Ishikawa (cell line): ENCODE results near the gene SLC6A3.

Source experiments
- CEBPB ChIP-seq: IDR thresholded peaks from 2 replicates; pipeline ENCODE4 v1.6.1; 2012
- CREB1 ChIP-seq: IDR thresholded peaks from 2 replicates; pipeline ENCODE4 v1.6.1; 2012; ENCODE audit warnings: low read depth
- EGR1 ChIP-seq: IDR thresholded peaks from 2 replicates; pipeline ENCODE4 v1.6.1; 2012
- EP300 ChIP-seq: IDR thresholded peaks from 2 replicates; pipeline ENCODE4 v1.6.1; 2012; ENCODE audit warnings: borderline replicate concordance
- FOXM1 ChIP-seq: IDR thresholded peaks from 2 replicates; pipeline ENCODE4 v1.6.1; 2012; ENCODE audit warnings: low read depth, borderline replicate concordance
- NFIC ChIP-seq: IDR thresholded peaks from 2 replicates; pipeline ENCODE4 v1.6.1; 2012
- RAD21 ChIP-seq: IDR thresholded peaks from 2 replicates; pipeline ENCODE4 v1.6.1; 2012; ENCODE audit warnings: low read depth
- REST ChIP-seq: IDR thresholded peaks from 2 replicates; pipeline ENCODE4 v1.6.1; 2012; ENCODE audit warnings: low read depth, mild to moderate bottlenecking
- TAF1 ChIP-seq: IDR thresholded peaks from 2 replicates; pipeline ENCODE4 v1.6.1; 2012; ENCODE audit warnings: low read depth, mild to moderate bottlenecking
- TCF12 ChIP-seq: IDR thresholded peaks from 2 replicates; pipeline ENCODE4 v1.6.1; 2012; ENCODE audit warnings: low read depth
- TEAD4 ChIP-seq: IDR thresholded peaks from 2 replicates; pipeline ENCODE4 v1.6.1; 2012
- USF1 ChIP-seq: IDR thresholded peaks from 2 replicates; pipeline ENCODE4 v1.6.1; 2012
- YY1 ChIP-seq: IDR thresholded peaks from 2 replicates; pipeline ENCODE4 v1.6.1; 2012; ENCODE audit warnings: low read depth
- ZBTB7A ChIP-seq: IDR thresholded peaks from 2 replicates; pipeline ENCODE4 v1.6.1; 2012; ENCODE audit warnings: low read depth
- TF ChIP-seq, protein P1 (sequence below): IDR thresholded peaks from 2 replicates; pipeline ENCODE4 v1.6.1; 2012

The SLC6A3 gene

GRCh38 chr5:1438871-1439270 lies 6.4 kb downstream of the SLC6A3 start:
- TF ChIP-seq RAD21: no peak
- TF ChIP-seq CEBPB: no peak
- TF ChIP-seq EP300: no peak
- no peak for TF ChIP-seq NFIC
- TF ChIP-seq CREB1: no peak
- TF ChIP-seq TAF1: no peak
- no peak for TF ChIP-seq EGR1
- no peak for TF ChIP-seq ZBTB7A
- TF ChIP-seq YY1: no peak
- TF ChIP-seq TEAD4: no peak
- TF ChIP-seq USF1: no peak
- TF ChIP-seq FOXM1: no peak
- no peak for TF ChIP-seq REST
- TF ChIP-seq TCF12: no peak
- TF ChIP-seq, protein P1, sequence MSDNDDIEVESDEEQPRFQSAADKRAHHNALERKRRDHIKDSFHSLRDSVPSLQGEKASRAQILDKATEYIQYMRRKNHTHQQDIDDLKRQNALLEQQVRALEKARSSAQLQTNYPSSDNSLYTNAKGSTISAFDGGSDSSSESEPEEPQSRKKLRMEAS: no peak

- TF ChIP-seq RAD21 (no peak), REST (no peak), USF1 (no peak), TCF12 (no peak), TEAD4 (no peak), ZBTB7A (no peak), CREB1 (no peak), TAF1 (no peak), FOXM1 (no peak), CEBPB (no peak), EP300 (no peak)
- TF ChIP-seq, protein P1: no peak
Observed at GRCh38 chr5:1437876-1438559, 7.2 kb downstream of the SLC6A3 start.

GRCh38 chr5:1437226-1437829 lies 7.9 kb downstream of the SLC6A3 start:
- TF ChIP-seq, protein P1: peak; percentile 46; the same call in 1 of the 2 replicates
- no peak for TF ChIP-seq CREB1
- no peak for TF ChIP-seq RAD21
- no peak for TF ChIP-seq USF1
- no peak for TF ChIP-seq CEBPB
- TF ChIP-seq FOXM1: no peak
- no peak for TF ChIP-seq ZBTB7A
- no peak for TF ChIP-seq EGR1
- no peak for TF ChIP-seq TCF12

DNA sequence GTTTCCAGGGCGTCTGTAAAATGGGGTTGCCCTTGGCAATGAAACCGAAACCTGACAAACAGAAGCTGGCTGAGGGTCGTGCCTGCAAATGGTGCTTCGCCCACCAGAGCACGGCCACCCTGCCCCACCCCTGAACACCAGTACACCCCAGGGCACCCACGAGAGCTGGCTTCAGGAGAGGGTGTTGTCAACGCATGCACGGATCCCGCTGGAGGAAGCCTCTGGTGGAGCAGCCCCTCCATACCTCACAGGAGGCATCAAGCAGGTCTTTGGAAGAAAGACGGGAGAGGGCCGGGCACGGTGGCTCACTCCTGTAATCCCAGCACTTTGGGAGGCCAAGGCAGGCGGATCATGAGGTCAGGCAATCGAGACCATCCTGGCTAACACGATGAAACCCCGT lies 8.6 kb downstream of the SLC6A3 start:
- TF ChIP-seq USF1: no peak
- TF ChIP-seq YY1: no peak
- no peak for TF ChIP-seq EP300
- TF ChIP-seq TCF12: no peak

DNA sequence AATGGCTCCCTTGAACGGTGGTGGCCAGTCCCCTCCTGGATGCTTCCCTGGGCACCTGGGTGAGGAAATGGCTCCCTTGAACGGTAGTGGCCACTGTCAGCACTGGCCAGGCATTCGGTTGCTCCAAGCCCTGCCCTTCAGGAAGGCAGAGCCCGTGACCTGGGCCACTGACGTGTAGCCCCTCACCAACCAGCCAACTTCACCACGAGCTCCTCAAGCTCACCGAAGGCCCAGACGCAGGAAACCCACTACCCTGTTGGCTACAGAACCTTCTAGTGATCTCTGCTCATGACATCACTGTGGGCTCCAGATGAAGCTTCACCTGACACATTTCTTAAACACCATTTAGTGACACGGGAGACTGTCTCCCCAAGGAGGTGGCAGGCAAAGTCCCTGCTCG lies 9.2 kb downstream of the SLC6A3 start:
- TF ChIP-seq YY1: no peak
- no peak for TF ChIP-seq EGR1
- no peak for TF ChIP-seq USF1
- no peak for TF ChIP-seq TAF1
- TF ChIP-seq NFIC: no peak
- TF ChIP-seq EP300: no peak
- no peak for TF ChIP-seq TEAD4
- no peak for TF ChIP-seq REST
- no peak for TF ChIP-seq CEBPB
- TF ChIP-seq CREB1: no peak
- no peak for TF ChIP-seq FOXM1
- TF ChIP-seq TCF12: no peak
- TF ChIP-seq, protein P1: no peak
- no peak for TF ChIP-seq RAD21
- TF ChIP-seq ZBTB7A: no peak
